HG03558 (cell line): Measurements from ENCODE around the gene MYO7A.
"Not testable (repeated sequence)": the region's sequence is repeated elsewhere in the genome, so short reads cannot be mapped to it uniquely, and the experiment has no call there.

Experiments
- ATAC-seq: cut with Tn5 transposase; IDR thresholded peaks from one replicate; pipeline ENCODE4 v1.9.1; 2021; ENCODE audit warnings: moderate number of reproducible peaks; ENCODE audit not compliant: unreplicated experiment; ENCODE audit errors: extremely low read depth

MYO7A gene

GRCh38 chr11:77092382-77092781 lies 35.7 kb upstream of the MYO7A start:
- no peak for ATAC-seq

- no peak for ATAC-seq
Observed at GRCh38 chr11:77093056-77093891, 34.8 kb upstream of the MYO7A start.

GRCh38 chr11:77093987-77094840 lies 33.8 kb upstream of the MYO7A start:
- ATAC-seq = no peak

- ATAC-seq = no peak
Observed at GRCh38 chr11:77094841-77095365, 33.1 kb upstream of the MYO7A start.

GRCh38 chr11:77095551-77096490 lies 32.2 kb upstream of the MYO7A start:
- ATAC-seq = no peak

- no peak for ATAC-seq
Observed at GRCh38 chr11:77096591-77097019, 31.4 kb upstream of the MYO7A start.

- not testable (repeated sequence) for ATAC-seq
Observed at GRCh38 chr11:77097180-77097579, 30.9 kb upstream of the MYO7A start.

GRCh38 chr11:77100166-77101042 lies 27.6 kb upstream of the MYO7A start:
- ATAC-seq = no peak

GRCh38 chr11:77101043-77101537 lies 27.0 kb upstream of the MYO7A start:
- ATAC-seq = no peak

- no peak for ATAC-seq
Observed at GRCh38 chr11:77102246-77103210, 25.5 kb upstream of the MYO7A start, which contains the start of gene OMP. TSS of gene OMP (plus strand) at chr11:77102840. CDS start at chr11:77102840, 0 bp downstream.

GRCh38 chr11:77103319-77103718 lies 24.7 kb upstream of the MYO7A start:
- ATAC-seq = no peak

GRCh38 chr11:77104727-77105126 lies 23.3 kb upstream of the MYO7A start:
- no peak for ATAC-seq

- ATAC-seq = no peak
Observed at GRCh38 chr11:77106321-77106720, 21.7 kb upstream of the MYO7A start.

- ATAC-seq = no peak
Observed at GRCh38 chr11:77106759-77107158, 21.3 kb upstream of the MYO7A start.

GRCh38 chr11:77107950-77108349 lies 20.1 kb upstream of the MYO7A start:
- ATAC-seq = no peak

GRCh38 chr11:77108436-77108835 lies 19.6 kb upstream of the MYO7A start:
- no peak for ATAC-seq

- ATAC-seq = no peak
Observed at GRCh38 chr11:77109236-77110019, 18.6 kb upstream of the MYO7A start.
